ENCODE data around the gene LRRC36. TPM values are rescaled to one million over a fixed set of nuclear protein-coding genes. Genes with fewer than 3 reads are reported as not detected.
A peak's percentile ranks its signal among the peaks of the same experiment; 100 is the strongest.

The LRRC36 gene
- total and polyA plus RNA-seq, 2 of the 8 experiments (the other 6 are each of a cell fraction or from before 2014, with no cell fraction given): 0.15 TPM; not detected in 1

DNA sequence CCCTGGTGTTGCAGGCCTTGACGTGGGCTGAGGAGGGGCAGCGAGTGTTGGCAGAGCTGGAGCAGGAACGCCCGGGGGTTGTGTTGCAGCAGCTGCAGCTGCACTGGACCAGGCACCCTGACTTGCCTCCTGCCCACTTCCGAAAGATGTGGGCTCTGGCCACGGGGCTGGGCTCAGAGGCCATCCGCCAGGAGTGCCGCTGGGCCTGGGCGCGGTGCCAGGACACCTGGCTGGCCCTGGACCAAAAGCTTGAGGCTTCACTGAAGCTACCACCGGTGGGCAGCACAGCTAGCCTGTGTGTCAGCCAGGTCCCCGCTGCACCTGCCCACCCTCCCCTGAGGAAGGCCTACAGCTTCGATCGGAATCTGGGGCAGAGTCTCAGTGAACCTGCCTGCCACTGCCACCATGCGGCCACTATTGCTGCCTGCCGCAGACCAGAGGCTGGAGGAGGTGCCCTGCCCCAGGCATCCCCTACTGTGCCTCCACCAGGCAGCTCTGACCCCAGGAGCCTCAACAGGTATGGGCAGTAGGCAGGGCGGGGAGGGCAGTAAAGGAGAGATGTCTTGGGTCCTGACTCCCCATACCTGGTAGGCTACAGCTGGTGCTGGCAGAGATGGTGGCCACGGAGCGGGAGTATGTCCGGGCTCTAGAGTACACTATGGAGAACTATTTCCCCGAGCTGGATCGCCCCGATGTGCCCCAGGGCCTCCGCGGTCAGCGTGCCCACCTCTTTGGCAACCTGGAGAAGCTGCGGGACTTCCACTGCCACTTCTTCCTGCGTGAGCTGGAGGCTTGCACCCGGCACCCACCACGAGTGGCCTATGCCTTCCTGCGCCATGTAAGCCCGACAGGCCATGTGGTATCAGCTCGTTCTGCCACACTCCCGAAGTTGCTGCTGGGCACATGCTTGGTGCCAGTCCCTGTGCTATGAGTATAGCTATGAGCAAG is 41.6 kb upstream of the LRRC36 start (continued):
- TF ChIP-seq SRF (IDR thresholded peaks at IDR 0.05; ENCODE audit: low read depth, low read length) (no peak), RBBP5 (IDR thresholded peaks at IDR 0.05; ENCODE audit: borderline replicate concordance, low read depth, low read length) (no peak), YY1 (IDR thresholded peaks at IDR 0.05; ENCODE audit: low read depth, low read length) (0 out of 2 replicates have a peak, but pooled peaks have one; percentile 29), RAD21 (IDR thresholded peaks at IDR 0.05 in 1 of 2, conservative IDR thresholded peaks at IDR 0.05 in 1 of 2; ENCODE audit: low read depth in 2 of 2, low read length in 2 of 2) (peak; percentile 62 to 78), CHD2 (IDR thresholded peaks at IDR 0.05; ENCODE audit: low read length) (no peak), HDAC2 (IDR thresholded peaks at IDR 0.05; ENCODE audit: borderline replicate concordance in 1 of 2, low read depth in 2 of 2, low read length in 2 of 2) (no peak), SAP30 (IDR thresholded peaks at IDR 0.05; ENCODE audit: insufficient read depth, insufficient replicate concordance, low read length) (no peak)
- TF ChIP-seq, protein P1, sequence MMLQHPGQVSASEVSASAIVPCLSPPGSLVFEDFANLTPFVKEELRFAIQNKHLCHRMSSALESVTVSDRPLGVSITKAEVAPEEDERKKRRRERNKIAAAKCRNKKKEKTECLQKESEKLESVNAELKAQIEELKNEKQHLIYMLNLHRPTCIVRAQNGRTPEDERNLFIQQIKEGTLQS (IDR thresholded peaks at IDR 0.05; ENCODE audit: insufficient read depth, low read depth, low read length): no peak
- TF ChIP-seq, protein P2, sequence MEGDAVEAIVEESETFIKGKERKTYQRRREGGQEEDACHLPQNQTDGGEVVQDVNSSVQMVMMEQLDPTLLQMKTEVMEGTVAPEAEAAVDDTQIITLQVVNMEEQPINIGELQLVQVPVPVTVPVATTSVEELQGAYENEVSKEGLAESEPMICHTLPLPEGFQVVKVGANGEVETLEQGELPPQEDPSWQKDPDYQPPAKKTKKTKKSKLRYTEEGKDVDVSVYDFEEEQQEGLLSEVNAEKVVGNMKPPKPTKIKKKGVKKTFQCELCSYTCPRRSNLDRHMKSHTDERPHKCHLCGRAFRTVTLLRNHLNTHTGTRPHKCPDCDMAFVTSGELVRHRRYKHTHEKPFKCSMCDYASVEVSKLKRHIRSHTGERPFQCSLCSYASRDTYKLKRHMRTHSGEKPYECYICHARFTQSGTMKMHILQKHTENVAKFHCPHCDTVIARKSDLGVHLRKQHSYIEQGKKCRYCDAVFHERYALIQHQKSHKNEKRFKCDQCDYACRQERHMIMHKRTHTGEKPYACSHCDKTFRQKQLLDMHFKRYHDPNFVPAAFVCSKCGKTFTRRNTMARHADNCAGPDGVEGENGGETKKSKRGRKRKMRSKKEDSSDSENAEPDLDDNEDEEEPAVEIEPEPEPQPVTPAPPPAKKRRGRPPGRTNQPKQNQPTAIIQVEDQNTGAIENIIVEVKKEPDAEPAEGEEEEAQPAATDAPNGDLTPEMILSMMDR (IDR thresholded peaks at IDR 0.05; ENCODE audit: control extremely low read depth in 1 of 3, insufficient read depth in 1 of 3, low read depth in 1 of 3, low read length in 3 of 3): peak; percentile 89 to 92 (median 92)
- TF ChIP-seq, protein P3, sequence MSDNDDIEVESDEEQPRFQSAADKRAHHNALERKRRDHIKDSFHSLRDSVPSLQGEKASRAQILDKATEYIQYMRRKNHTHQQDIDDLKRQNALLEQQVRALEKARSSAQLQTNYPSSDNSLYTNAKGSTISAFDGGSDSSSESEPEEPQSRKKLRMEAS (IDR thresholded peaks at IDR 0.05): peak; percentile 59
